Activated CD8-positive, alpha-beta memory T cell treated with anti-CD3 and anti-CD28 coated beads, Interleukin-2, amount 10 ng/mL, durations not matched to agents 7 days and 5 days (primary cell): ENCODE results near the gene LINS1. TPM values are rescaled to one million over a fixed set of nuclear protein-coding genes. Genes with fewer than 3 reads are reported as not detected.

Experiments used
- total RNA-seq, 2 experiments: library from RNA; stranded (reverse); gene quantifications; one replicate each; pipeline ENCODE4 v1.2.3, GENCODE V29; 2021

The LINS1 gene
- total RNA-seq, 2 experiments from 2014 or later = 30.1 to 30.8 TPM

Other genes with a start within 250 kb of the LINS1 start
- gene CERS3, start 73.2 kb downstream of the LINS1 start, total RNA-seq = not detected
- 10 to 100 TPM; 17.9 to 22.1 TPM for gene ASB7, start 405 bp upstream of the LINS1 start, total RNA-seq